ENCODE measurements around the gene GADD45G. TPM values are rescaled to one million over a fixed set of nuclear protein-coding genes. Genes with fewer than 3 reads are reported as not detected.

Gene GADD45G
- polyA plus RNA-seq, 1 donor from 2014 or later, result 161 TPM

GRCh38 chr9:89612566-89613278 is 7.9 kb downstream of the GADD45G start:
- Histone ChIP-seq H3K27me3 (ENCODE audit: insufficient read depth, low read depth, low read length) (no peaks in the 10 kb centered on the region), H3K36me3 (ENCODE audit: insufficient read depth, low read length) (no peaks in the 10 kb centered on the region), H3K27ac (ENCODE audit: low read length) (no peak overlapping the region), H3K9ac (ENCODE audit: low read length) (no peak overlapping the region), H3K9me3 (ENCODE audit: low read length) (no peaks in the 10 kb centered on the region), H4K20me1 (ENCODE audit: insufficient read depth) (no peaks in the 10 kb centered on the region), H3F3A (ENCODE audit: insufficient read depth, low read length, poor library complexity, severe bottlenecking) (peaks cover under 1% of the 10 kb centered on the region), H3K4me3 (ENCODE audit: low read length) (no peak overlapping the region), H3K9me2 (ENCODE audit: insufficient read depth, low read length) (no peaks in the 10 kb centered on the region), H2AFZ (ENCODE audit: low read depth, low read length) (no peak overlapping the region), H3K4me2 (ENCODE audit: low read length) (no peak overlapping the region), H3K79me2 (replicated peaks; ENCODE audit: insufficient read depth, low read length) (peaks cover 15% of the 10 kb centered on the region)
- TF ChIP-seq REST (IDR thresholded peaks at IDR 0.05; ENCODE audit: borderline replicate concordance), result no peak
- no peak for TF ChIP-seq TAF1 (IDR thresholded peaks at IDR 0.05; ENCODE audit: low read depth)
- no peak for TF ChIP-seq RAD21 (conservative IDR thresholded peaks at IDR 0.05)
- TF ChIP-seq CTCF (IDR thresholded peaks at IDR 0.05; ENCODE audit: poor library complexity, severe bottlenecking), result no peak
- no peak for TF ChIP-seq MXI1 (conservative IDR thresholded peaks at IDR 0.05; ENCODE audit: poor library complexity, severe bottlenecking)
- no peak for TF ChIP-seq EP300 (conservative IDR thresholded peaks at IDR 0.05; ENCODE audit: poor library complexity, severe bottlenecking)
- TF ChIP-seq SMC3 (conservative IDR thresholded peaks at IDR 0.05; ENCODE audit: poor library complexity), result no peak
- no peak for TF ChIP-seq EZH2 (IDR thresholded peaks at IDR 0.05; ENCODE audit: borderline replicate concordance, insufficient read depth, low read length, poor library complexity, severe bottlenecking)
- TF ChIP-seq POLR2AphosphoS5 (IDR thresholded peaks at IDR 0.05), result no peak

GRCh38 chr9:89613912-89614892 is 9.4 kb downstream of the GADD45G start:
- no peak overlapping the region for H3K4me2 ChIP-seq (ENCODE audit: low read length)

More at GRCh38 chr9:89613912-89614892, 9.4 kb downstream of the GADD45G start:
- Histone ChIP-seq H3K36me3 (ENCODE audit: insufficient read depth, low read length) (no peaks in the 10 kb centered on the region), H3K4me3 (ENCODE audit: low read length) (no peak overlapping the region), H3K79me2 (replicated peaks; ENCODE audit: insufficient read depth, low read length) (no peaks in the 10 kb centered on the region), H2AFZ (ENCODE audit: low read depth, low read length) (no peak overlapping the region), H3F3A (ENCODE audit: insufficient read depth, low read length, poor library complexity, severe bottlenecking) (no peaks in the 10 kb centered on the region), H3K9me3 (ENCODE audit: low read length) (no peaks in the 10 kb centered on the region), H3K27ac (ENCODE audit: low read length) (no peak overlapping the region), H3K27me3 (ENCODE audit: insufficient read depth, low read depth, low read length) (no peaks in the 10 kb centered on the region), H4K20me1 (ENCODE audit: insufficient read depth) (no peaks in the 10 kb centered on the region), H3K9me2 (ENCODE audit: insufficient read depth, low read length) (no peaks in the 10 kb centered on the region), H3K9ac (ENCODE audit: low read length) (no peak overlapping the region)
- no peak for TF ChIP-seq MXI1 (conservative IDR thresholded peaks at IDR 0.05; ENCODE audit: poor library complexity, severe bottlenecking)
- TF ChIP-seq SMC3 (conservative IDR thresholded peaks at IDR 0.05; ENCODE audit: poor library complexity), result no peak
- TF ChIP-seq REST (IDR thresholded peaks at IDR 0.05; ENCODE audit: borderline replicate concordance), result no peak
- TF ChIP-seq EP300 (conservative IDR thresholded peaks at IDR 0.05; ENCODE audit: poor library complexity, severe bottlenecking), result no peak
- TF ChIP-seq EZH2 (IDR thresholded peaks at IDR 0.05; ENCODE audit: borderline replicate concordance, insufficient read depth, low read length, poor library complexity, severe bottlenecking), result no peak
- no peak for TF ChIP-seq POLR2AphosphoS5 (IDR thresholded peaks at IDR 0.05)
